Measurements from ENCODE around the gene PATE3. TPM values are rescaled to one million over a fixed set of nuclear protein-coding genes. Genes with fewer than 3 reads are reported as not detected.

The PATE3 gene
- total RNA-seq, 4 donors from 2014 or later: not detected

DNA sequence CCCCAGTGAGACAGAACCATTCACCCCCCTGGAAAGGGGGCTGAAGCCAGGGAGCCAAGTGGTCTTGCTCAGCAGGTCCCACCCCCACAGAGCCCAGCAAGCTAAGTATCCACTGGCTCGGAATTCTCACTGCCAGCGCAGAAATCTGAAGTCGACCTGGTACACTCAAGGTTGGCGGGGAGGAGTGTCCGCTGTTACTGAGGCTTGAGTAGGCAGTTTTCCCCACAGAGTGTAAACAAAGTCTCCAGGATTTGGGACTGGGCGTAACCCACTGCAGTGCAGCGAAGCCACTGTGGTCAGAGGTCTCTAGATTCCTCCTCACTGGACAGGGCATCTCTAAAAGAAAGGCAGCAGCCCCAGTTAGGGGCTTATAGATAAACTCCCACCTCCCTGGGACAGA, 31.9 kb upstream of the PATE3 start:
- H3K4me1 ChIP-seq: no peaks in the 10 kb centered on the region
- intact Hi-C loops (cut with DNase I): no loop called here
- H3K27ac ChIP-seq: no peak overlapping the region
- no peak for DNase-seq
- H3K36me3 ChIP-seq: no peaks in the 10 kb centered on the region
- no peaks in the 10 kb centered on the region for H3K9me3 ChIP-seq
- no peak overlapping the region for H3K4me3 ChIP-seq
- WGBS, 2 donors: 48 to 87% methylated on average over 3 of the region's 7 CpGs
- H3K27me3 ChIP-seq: no peaks in the 10 kb centered on the region
- TF ChIP-seq POLR2A (IDR thresholded peaks at IDR 0.05): no peak
- TF ChIP-seq, protein P1, sequence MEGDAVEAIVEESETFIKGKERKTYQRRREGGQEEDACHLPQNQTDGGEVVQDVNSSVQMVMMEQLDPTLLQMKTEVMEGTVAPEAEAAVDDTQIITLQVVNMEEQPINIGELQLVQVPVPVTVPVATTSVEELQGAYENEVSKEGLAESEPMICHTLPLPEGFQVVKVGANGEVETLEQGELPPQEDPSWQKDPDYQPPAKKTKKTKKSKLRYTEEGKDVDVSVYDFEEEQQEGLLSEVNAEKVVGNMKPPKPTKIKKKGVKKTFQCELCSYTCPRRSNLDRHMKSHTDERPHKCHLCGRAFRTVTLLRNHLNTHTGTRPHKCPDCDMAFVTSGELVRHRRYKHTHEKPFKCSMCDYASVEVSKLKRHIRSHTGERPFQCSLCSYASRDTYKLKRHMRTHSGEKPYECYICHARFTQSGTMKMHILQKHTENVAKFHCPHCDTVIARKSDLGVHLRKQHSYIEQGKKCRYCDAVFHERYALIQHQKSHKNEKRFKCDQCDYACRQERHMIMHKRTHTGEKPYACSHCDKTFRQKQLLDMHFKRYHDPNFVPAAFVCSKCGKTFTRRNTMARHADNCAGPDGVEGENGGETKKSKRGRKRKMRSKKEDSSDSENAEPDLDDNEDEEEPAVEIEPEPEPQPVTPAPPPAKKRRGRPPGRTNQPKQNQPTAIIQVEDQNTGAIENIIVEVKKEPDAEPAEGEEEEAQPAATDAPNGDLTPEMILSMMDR (IDR thresholded peaks at IDR 0.05): no peak

DNA sequence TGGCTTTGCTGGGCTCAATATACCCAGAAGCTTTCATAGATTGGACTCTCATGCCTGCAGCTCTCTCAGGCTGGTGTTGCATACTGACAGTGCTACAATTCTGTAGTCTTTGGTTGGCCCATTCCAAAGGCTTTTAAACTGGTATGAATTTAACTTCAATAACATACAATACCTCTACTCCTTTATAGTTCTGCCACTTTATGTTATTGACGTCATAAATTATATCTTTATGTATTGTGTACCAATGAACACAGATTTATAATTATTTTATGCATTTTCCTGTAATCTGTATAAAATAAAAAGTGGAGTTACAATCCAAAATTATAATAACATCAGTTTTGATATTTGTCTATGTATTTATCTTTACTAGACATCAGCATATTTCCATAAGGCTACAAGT, 25.5 kb upstream of the PATE3 start:
- no peak for DNase-seq
- TF ChIP-seq POLR2A (IDR thresholded peaks at IDR 0.05): no peak
- TF ChIP-seq, protein P1 (IDR thresholded peaks at IDR 0.05): no peak
- Histone ChIP-seq H3K36me3 (no peaks in the 10 kb centered on the region), H3K9me3 (no peaks in the 10 kb centered on the region), H3K4me3 (no peak overlapping the region), H3K27me3 (no peaks in the 10 kb centered on the region), H3K4me1 (no peaks in the 10 kb centered on the region), H3K27ac (no peak overlapping the region)
- WGBS, 2 donors: 81 to 82% methylated on average over 1 of the region's 1 CpG
- intact Hi-C loops (cut with DNase I): no loop called here

DNA sequence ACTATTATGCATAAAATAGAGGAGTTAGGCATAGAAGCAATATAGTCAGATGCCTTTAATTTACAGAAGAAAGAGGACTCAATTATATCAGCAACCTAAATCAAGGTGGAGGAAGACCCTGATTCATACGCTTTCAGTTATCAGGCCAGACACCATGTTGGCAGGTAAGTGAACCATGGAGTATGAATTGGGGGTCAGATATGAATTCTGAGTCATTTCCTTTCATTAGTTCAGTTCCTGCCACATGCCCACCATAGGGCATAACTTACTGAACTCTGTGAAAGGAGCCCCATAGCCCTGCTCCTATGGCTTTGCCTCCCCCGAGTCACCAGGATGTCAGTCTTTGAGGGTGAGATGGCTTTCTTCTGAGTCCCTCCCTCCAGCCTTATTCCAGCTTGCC, 24.4 kb upstream of the PATE3 start:
- no peak for TF ChIP-seq POLR2A (IDR thresholded peaks at IDR 0.05)
- TF ChIP-seq, protein P1 (IDR thresholded peaks at IDR 0.05): no peak
- Histone ChIP-seq H3K9me3 (no peaks in the 10 kb centered on the region), H3K4me1 (no peaks in the 10 kb centered on the region), H3K36me3 (no peaks in the 10 kb centered on the region), H3K27me3 (no peaks in the 10 kb centered on the region), H3K4me3 (no peak overlapping the region), H3K27ac (no peak overlapping the region)
- no peak for DNase-seq
- WGBS, 2 donors: 88 to 92% methylated on average over 2 of the region's 2 CpGs
- intact Hi-C loops (cut with DNase I): no loop called here

DNA sequence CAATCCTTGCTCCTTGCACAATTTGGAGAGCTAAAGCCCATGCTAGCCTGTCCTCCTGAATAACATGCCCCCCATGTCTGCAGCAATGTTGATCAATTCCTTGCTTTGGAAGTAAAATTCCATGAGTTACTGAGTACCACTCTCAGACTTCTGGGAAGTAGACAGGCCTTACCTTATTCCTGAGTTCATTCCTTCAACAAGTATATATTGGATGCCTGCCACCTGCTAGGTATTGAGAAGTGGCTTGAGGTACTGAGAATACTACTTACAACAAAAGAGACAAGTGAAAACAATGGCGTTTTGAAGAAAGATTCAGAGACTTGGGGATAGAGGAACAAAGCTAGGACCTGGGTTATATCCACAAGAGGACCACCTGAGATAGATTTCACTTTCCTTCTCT, 21.7 kb upstream of the PATE3 start:
- TF ChIP-seq POLR2A (IDR thresholded peaks at IDR 0.05): no peak
- TF ChIP-seq, protein P1 (IDR thresholded peaks at IDR 0.05): no peak
- 31 to 45% methylated on average over 1 of the region's 1 CpG for WGBS, 2 donors
- H3K9me3 ChIP-seq: no peaks in the 10 kb centered on the region
- DNase-seq: no peak
- no peaks in the 10 kb centered on the region for H3K36me3 ChIP-seq
- no peak overlapping the region for H3K27ac ChIP-seq
- no peak overlapping the region for H3K4me3 ChIP-seq
- H3K27me3 ChIP-seq: no peaks in the 10 kb centered on the region
- no peaks in the 10 kb centered on the region for H3K4me1 ChIP-seq
- intact Hi-C loops (cut with DNase I): no loop called here

DNA sequence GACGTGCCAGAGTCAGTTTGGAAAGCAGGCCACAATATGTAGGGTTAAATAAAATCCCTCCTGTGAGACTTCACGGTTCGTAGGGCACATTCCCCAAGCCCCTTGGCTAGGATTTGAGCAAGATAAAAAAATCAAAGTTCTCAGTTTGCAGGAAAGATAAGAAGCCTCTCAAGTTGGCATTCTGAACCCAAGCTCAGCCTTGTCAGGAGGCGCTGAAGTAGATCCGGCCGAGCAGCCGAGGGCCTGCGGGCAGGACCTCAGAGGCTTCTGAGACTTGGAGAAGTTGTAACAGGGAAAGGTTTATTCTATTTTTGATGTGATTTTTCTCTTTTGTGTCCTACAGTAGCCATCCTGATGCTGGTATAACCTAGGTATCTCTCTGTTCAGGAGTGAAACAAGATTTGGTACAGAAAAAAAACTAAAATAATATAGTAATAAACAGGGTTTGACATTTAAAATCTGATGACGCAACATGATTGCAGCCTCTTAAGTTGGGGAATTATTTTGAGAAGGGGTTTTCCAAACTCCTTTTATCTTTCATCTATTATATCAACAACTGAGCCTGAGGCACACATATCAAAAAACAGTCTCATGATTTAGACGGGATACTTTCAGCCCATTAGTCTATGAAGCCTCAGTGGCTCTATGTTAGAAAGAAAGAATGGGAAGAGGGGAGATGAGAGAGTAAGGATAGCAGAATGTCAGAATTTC, 19.4 kb upstream of the PATE3 start:
- WGBS, 2 donors: 49 to 59% methylated on average over 10 of the region's 10 CpGs
- Histone ChIP-seq H3K9me3 (no peaks in the 10 kb centered on the region), H3K4me1 (no peaks in the 10 kb centered on the region), H3K27me3 (no peaks in the 10 kb centered on the region), H3K27ac (no peak overlapping the region), H3K36me3 (no peaks in the 10 kb centered on the region), H3K4me3 (no peak overlapping the region)
- intact Hi-C loops (cut with DNase I): no loop called here
- no peak for DNase-seq
- TF ChIP-seq POLR2A (IDR thresholded peaks at IDR 0.05): no peak
- TF ChIP-seq, protein P1 (IDR thresholded peaks at IDR 0.05): no peak

Measured in esophagus squamous epithelium (tissue), 5 donors.